OCI-LY1 (cell line): Measurements from ENCODE around the gene ZNF3.

Experiments
- H2AFZ ChIP-seq: fragments of 200-600 bp; sonication (generic), shearing (Covaris generic); 2 replicates; pipeline ENCODE4 v1.6.0; 2014; ENCODE audit warnings: antibody characterized with exemption, mild to moderate bottlenecking, low read length
- H3F3A ChIP-seq: fragments of 200-600 bp; sonication (generic), shearing (Covaris generic); 2 replicates; pipeline ENCODE4 v1.6.0; 2014; ENCODE audit warnings: mild to moderate bottlenecking, antibody characterized with exemption, low read length, moderate library complexity; ENCODE audit not compliant: insufficient read depth
- H3K27ac ChIP-seq: fragments of 200-600 bp; sonication (generic); 2 replicates; pipeline ENCODE4 v1.5.1; 2014; ENCODE audit warnings: low read length, mixed run types, mild to moderate bottlenecking, low read depth; ENCODE audit not compliant: poor library complexity, severe bottlenecking
- H3K27me3 ChIP-seq: fragments of 200-600 bp; sonication (generic); 2 replicates; pipeline ENCODE4 v1.6.0; 2014; ENCODE audit warnings: antibody characterized with exemption, mild to moderate bottlenecking, low read length, moderate library complexity; ENCODE audit not compliant: insufficient read depth
- H3K36me3 ChIP-seq: fragments of 200-600 bp; sonication (generic); 2 replicates; pipeline ENCODE4 v1.6.1; 2014; ENCODE audit warnings: mild to moderate bottlenecking, antibody characterized with exemption, low read length, moderate library complexity, mixed read lengths; ENCODE audit not compliant: insufficient read depth
- H3K4me1 ChIP-seq: fragments of 200-600 bp; sonication (generic); 2 replicates; pipeline ENCODE4 v1.5.1; 2014; ENCODE audit warnings: mild to moderate bottlenecking, low read length, moderate library complexity; ENCODE audit not compliant: insufficient read depth, severe bottlenecking
- H3K4me2 ChIP-seq: fragments of 200-600 bp; sonication (generic), shearing (Covaris generic); 2 replicates; pipeline ENCODE4 v1.6.1; 2014; ENCODE audit warnings: low read length
- H3K4me3 ChIP-seq: fragments of 200-600 bp; sonication (generic); 2 replicates; pipeline ENCODE4 v1.5.1; 2014; ENCODE audit warnings: low read length, low read depth, mild to moderate bottlenecking, mixed read lengths; ENCODE audit not compliant: poor library complexity, severe bottlenecking
- H3K79me2 ChIP-seq: fragments of 200-600 bp; shearing (Covaris generic); 2 replicates; pipeline ENCODE4 v1.6.1; 2016; ENCODE audit warnings: mixed run types, low read length, mixed read lengths; ENCODE audit not compliant: insufficient read depth
- H3K9ac ChIP-seq: fragments of 200-600 bp; sonication (generic), shearing (Covaris generic); 2 replicates; pipeline ENCODE4 v1.6.1; 2014; ENCODE audit warnings: mild to moderate bottlenecking, low read length, mixed read lengths
- H3K9me2 ChIP-seq: fragments of 200-600 bp; sonication (generic), shearing (Covaris generic); 2 replicates; pipeline ENCODE4 v1.6.1; 2014; ENCODE audit warnings: low read depth, mild to moderate bottlenecking, low read length, mixed read lengths
- H3K9me3 ChIP-seq: fragments of 200-600 bp; shearing (Covaris generic); 2 replicates; pipeline ENCODE4 v1.6.1; 2014; ENCODE audit warnings: low read length, mixed read lengths
- H4K20me1 ChIP-seq: fragments of 200-600 bp; sonication (generic), shearing (Covaris generic); 2 replicates; pipeline ENCODE4 v1.6.0; 2016; ENCODE audit warnings: mild to moderate bottlenecking, low read length; ENCODE audit not compliant: insufficient read depth
- EZH2 ChIP-seq: fragments of 200-600 bp; sonication (generic), shearing (Covaris generic); IDR thresholded peaks from 2 replicates; pipeline ENCODE4 v1.8.0; 2017; ENCODE audit warnings: borderline replicate concordance, mixed run types, mild to moderate bottlenecking, antibody characterized with exemption, low read length, moderate library complexity, mixed read lengths
- TF ChIP-seq, protein P1 (sequence below): fragments of 200-600 bp; sonication (generic), shearing (Covaris generic); IDR thresholded peaks from 2 replicates; pipeline ENCODE4 v1.5.1; 2017; ENCODE audit warnings: mild to moderate bottlenecking, antibody characterized with exemption, low read length, moderate library complexity, mixed read lengths

The ZNF3 gene

DNA sequence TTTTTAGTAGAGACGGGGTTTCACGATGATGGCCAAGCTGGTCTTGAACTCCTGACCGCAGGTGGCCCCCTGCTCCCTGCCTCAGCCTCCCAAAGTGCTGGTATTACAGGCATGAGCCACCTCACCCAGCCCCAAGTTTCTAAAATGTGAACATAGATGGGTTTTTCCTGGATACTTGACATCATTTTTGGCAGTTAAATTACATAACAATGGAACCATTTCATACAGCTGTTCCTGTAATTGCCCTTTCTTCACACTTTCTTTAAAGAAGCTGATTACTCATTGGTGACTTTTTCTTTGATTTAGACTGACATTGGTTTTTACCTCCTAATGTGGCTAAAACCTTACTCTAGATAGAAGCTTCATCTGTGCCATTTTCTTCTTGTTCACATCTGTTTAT, 60.2 kb downstream of the ZNF3 start:
- peaks cover 13% of the 10 kb centered on the region for H3K4me1 ChIP-seq
- no peak overlapping the region for H3K9ac ChIP-seq
- no peaks in the 10 kb centered on the region for H3K9me3 ChIP-seq
- H3K27me3 ChIP-seq = no peaks in the 10 kb centered on the region
- TF ChIP-seq, protein P1, sequence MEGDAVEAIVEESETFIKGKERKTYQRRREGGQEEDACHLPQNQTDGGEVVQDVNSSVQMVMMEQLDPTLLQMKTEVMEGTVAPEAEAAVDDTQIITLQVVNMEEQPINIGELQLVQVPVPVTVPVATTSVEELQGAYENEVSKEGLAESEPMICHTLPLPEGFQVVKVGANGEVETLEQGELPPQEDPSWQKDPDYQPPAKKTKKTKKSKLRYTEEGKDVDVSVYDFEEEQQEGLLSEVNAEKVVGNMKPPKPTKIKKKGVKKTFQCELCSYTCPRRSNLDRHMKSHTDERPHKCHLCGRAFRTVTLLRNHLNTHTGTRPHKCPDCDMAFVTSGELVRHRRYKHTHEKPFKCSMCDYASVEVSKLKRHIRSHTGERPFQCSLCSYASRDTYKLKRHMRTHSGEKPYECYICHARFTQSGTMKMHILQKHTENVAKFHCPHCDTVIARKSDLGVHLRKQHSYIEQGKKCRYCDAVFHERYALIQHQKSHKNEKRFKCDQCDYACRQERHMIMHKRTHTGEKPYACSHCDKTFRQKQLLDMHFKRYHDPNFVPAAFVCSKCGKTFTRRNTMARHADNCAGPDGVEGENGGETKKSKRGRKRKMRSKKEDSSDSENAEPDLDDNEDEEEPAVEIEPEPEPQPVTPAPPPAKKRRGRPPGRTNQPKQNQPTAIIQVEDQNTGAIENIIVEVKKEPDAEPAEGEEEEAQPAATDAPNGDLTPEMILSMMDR = no peak
- TF ChIP-seq EZH2 = no peak
- peaks cover 44% of the 10 kb centered on the region for H3K79me2 ChIP-seq
- H2AFZ ChIP-seq = no peak overlapping the region
- no peaks in the 10 kb centered on the region for H4K20me1 ChIP-seq
- H3K27ac ChIP-seq = no peak overlapping the region
- H3K36me3 ChIP-seq = peaks cover 57% of the 10 kb centered on the region
- 0 out of 2 replicates have a peak, but pooled peaks cover 3% of the 10 kb centered on the region for H3F3A ChIP-seq
- no peak overlapping the region for H3K4me2 ChIP-seq
- H3K9me2 ChIP-seq = no peaks in the 10 kb centered on the region
- H3K4me3 ChIP-seq = no peak overlapping the region
